Mesodermal cell (in vitro differentiated cells): Measurements from ENCODE around the gene SLC5A8.

Experiments used
- H3K27ac ChIP-seq: 2 replicates; pipeline ENCODE4 v1.7.0; 2013; ENCODE audit warnings: mild to moderate bottlenecking, low read depth, low read length, moderate library complexity; ENCODE audit not compliant: severe bottlenecking
- H3K36me3 ChIP-seq: 2 replicates; pipeline ENCODE4 v1.7.1; 2013; ENCODE audit warnings: mild to moderate bottlenecking, low read length, moderate library complexity; ENCODE audit not compliant: control insufficient read depth, insufficient read depth
- H3K4me1 ChIP-seq: one replicate; pipeline ENCODE4 v1.7.1; 2013; ENCODE audit warnings: mild to moderate bottlenecking, low read length; ENCODE audit not compliant: insufficient read depth, control insufficient read depth, poor library complexity, severe bottlenecking
- H3K4me3 ChIP-seq: 2 replicates; pipeline ENCODE4 v1.7.0; 2013; ENCODE audit warnings: low read length, control low read depth, mild to moderate bottlenecking; ENCODE audit not compliant: insufficient read depth, poor library complexity, severe bottlenecking; ENCODE audit errors: extremely low read depth
- H3K9me3 ChIP-seq: 2 replicates; pipeline ENCODE4 v1.7.1; 2013; ENCODE audit warnings: mild to moderate bottlenecking, low read length, moderate library complexity; ENCODE audit not compliant: control insufficient read depth
- WGBS, 2 experiments: methylation state at CpG; one replicate each; pipeline ENCODE4 v1.1.5; 2013; ENCODE audit warnings: missing lambda C conversion rate in 2 of 2; ENCODE audit not compliant: insufficient coverage in 2 of 2; 5-methylcytosine and 5-hydroxymethylcytosine counted together

The SLC5A8 gene

DNA sequence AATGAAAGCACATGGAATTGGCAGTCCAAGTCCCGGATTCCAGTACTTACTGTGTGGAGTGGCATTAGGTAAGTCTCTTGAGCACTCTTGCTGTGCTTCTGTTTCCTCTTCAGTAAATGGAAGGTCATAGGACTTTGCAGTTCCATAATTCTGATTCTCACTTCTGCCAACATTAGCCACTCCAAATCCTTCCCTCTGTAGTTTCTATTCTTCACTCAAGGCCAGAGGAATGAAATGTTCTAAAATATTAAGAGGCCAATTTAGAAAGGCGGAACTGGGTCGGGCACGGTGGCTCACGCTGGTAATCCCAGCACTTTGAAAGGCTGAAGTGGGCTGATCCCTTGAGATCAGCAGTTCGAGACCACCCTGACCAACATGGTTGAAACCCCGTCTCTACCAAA lies 19.8 kb upstream of the SLC5A8 start:
- Histone ChIP-seq H3K4me1 (peaks cover 7% of the 10 kb centered on the region), H3K36me3 (no peaks in the 10 kb centered on the region), H3K27ac (no peak overlapping the region), H3K4me3 (no peak overlapping the region), H3K9me3 (no peaks in the 10 kb centered on the region)
- WGBS, 2 experiments = 93 to 94% methylated on average over 6 to 7 of the region's 7 CpGs

DNA sequence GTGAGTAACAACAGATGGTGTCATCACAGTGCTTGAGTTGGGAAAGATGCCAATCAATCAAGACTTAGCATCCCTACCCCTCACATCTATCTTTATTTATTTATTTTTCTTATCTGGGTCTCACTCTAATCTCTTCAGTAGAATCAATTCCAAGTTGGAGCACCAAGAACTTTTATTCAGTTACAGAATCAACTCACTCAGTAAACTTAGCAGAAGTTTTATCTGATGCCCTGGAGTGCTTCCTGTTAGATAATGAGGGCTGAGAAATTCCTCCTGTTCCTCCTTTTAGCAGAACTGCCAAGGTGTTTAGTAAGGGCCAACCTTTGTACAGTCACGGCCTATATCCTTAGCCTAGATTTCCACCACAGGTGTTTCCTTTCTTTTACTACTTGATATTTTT lies 11.3 kb upstream of the SLC5A8 start:
- H3K4me1 ChIP-seq = no peaks in the 10 kb centered on the region
- H3K27ac ChIP-seq = no peak overlapping the region
- no peaks in the 10 kb centered on the region for H3K9me3 ChIP-seq
- H3K36me3 ChIP-seq = no peaks in the 10 kb centered on the region
- H3K4me3 ChIP-seq = no peak overlapping the region
- 60% methylated on average over 1 of the region's 1 CpG; no CpG with 5 or more reads in 1 of the 2 experiments for WGBS, 2 experiments

DNA sequence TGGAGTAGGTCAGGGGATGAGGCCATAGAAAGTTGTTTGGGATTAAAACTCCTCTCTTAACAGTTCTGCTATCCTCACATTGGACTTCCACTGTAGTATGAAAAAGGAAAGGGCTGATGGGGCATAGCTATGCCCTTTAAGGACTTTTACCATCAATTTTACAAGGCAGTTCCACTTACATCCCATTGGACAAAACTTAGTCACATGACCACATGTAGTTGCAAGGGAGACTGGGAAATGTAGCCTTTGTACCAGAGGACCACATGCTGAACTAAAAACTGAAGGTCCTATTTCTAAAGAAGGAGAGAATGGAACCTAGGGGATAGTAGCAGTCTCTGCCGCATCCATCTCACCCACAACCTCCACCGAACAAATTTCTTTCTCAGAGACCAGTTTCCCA lies 6.8 kb upstream of the SLC5A8 start:
- H3K36me3 ChIP-seq = no peaks in the 10 kb centered on the region
- no peaks in the 10 kb centered on the region for H3K9me3 ChIP-seq
- no peak overlapping the region for H3K4me3 ChIP-seq
- 80 to 93% methylated on average over 1 to 2 of the region's 2 CpGs for WGBS, 2 experiments
- no peak overlapping the region for H3K27ac ChIP-seq
- no peaks in the 10 kb centered on the region for H3K4me1 ChIP-seq

DNA sequence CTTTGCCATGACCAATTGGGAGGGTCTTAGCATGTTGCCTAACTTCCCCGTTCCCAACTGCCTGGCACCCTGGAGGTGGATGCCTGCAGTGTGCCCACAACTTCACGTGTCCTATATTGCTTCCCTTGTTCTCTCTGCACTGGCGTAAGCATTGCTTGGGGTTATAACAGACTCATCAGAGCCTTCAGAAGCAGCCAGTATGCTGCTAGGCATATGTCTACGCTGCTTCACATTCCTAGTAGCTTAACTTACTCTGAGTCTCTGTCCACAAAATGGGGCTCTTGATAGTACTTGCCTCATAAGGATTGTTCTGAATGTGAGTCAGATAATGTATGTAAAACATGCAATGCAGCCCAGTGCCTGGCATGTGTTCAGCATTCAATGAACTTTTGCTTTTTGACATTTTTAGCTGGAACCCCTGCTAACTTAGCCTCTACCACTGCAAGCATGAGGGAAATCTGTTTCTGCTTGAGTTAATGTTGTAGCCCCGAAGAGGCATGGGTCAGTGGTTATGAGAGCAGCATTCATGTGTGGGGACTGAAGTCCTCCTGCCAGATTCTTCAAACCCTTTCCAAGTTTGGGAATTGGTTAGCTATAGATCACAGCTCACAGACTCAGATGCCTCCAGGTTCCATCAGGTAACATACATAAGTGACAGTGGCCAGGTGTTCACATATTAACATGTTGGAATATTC lies 2.8 kb downstream of the SLC5A8 start:
- H3K4me3 ChIP-seq = no peak overlapping the region
- no peak overlapping the region for H3K27ac ChIP-seq
- WGBS, 2 experiments = 81 to 91% methylated on average over 4 of the region's 5 CpGs
- no peaks in the 10 kb centered on the region for H3K36me3 ChIP-seq
- H3K4me1 ChIP-seq = no peaks in the 10 kb centered on the region
- H3K9me3 ChIP-seq = no peaks in the 10 kb centered on the region

DNA sequence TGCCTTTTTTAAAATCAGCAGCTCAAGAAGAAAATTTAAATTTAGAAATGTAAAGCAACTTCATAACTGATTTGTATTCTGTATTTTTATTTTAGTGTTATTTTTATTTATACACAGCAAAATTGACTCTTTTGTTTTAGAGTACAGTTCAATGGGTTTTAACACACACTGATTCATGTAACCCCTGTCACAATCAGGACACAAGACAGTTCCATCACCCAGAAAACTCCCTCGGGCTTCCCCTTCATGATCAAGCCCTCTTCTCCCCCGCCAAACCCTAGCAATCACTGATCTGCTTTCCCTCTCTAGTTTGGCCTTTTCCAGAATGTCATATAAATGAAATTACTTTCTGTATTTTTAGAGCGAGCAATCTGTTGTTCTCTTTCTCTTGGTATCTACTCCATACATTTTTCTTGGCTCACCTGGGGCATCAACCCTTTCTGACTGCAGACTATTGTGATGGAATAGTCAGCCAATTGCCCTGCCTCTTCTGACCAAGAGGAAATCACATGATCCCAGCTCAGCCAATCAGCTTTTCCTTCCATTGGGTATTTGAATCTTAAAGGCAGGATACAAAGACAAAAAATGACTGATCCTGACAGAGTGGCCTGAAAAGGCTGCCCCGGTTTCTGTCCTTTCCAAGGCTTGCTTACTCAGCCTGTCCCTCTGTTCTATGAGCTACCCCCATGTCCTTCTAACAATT lies 5.3 kb downstream of the SLC5A8 start:
- WGBS, 2 experiments = 88 to 90% methylated on average over 2 to 4 of the region's 4 CpGs
- Histone ChIP-seq H3K27ac (no peak overlapping the region), H3K9me3 (no peaks in the 10 kb centered on the region)

DNA sequence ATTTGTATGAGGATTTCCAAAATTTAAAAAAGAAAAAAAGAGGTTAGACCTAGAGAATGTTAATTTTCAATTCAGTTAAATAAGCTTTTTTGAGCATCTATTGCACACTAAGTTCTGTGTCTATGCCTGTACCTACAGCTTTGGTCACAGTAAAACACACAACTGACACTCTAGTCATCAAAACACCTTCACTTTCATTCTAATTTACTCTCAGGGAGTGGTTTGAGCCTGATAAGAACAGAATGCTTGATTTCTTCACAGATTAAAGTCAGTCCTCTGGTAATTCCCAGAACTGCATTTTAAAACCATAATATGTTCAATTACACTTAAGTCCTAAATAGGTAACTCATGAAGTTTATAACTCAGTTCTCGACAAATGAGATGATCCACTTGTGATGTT lies 9.2 kb downstream of the SLC5A8 start:
- Histone ChIP-seq H3K36me3 (no peaks in the 10 kb centered on the region), H3K27ac (no peak overlapping the region), H3K9me3 (no peaks in the 10 kb centered on the region), H3K4me1 (no peaks in the 10 kb centered on the region), H3K4me3 (no peak overlapping the region)
- WGBS, 2 experiments = 80 to 89% methylated on average over 1 of the region's 1 CpG

More for the DNA sequence above, 5.3 kb downstream of the SLC5A8 start:
- Histone ChIP-seq H3K4me3 (no peak overlapping the region), H3K36me3 (no peaks in the 10 kb centered on the region), H3K4me1 (no peaks in the 10 kb centered on the region)

DNA sequence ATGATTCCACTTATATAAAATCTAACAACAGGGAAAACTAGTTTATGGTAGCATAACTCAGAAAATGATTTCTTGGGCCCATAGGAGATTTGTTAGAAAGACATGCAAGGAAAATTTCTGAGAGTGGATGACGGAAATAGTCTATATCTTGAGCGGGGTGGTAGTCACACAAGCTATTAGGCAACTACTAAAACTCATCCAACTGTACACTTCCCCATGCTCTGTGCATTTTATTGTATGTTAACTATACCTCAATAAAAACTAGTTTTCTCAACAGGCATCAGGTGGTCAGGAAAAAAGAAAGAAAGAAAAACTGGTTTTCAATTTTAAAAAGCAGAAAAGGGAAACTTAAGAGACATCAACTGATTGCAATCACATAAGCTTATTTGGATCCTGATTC lies 9.9 kb downstream of the SLC5A8 start:
- Histone ChIP-seq H3K9me3 (no peaks in the 10 kb centered on the region), H3K27ac (no peak overlapping the region), H3K36me3 (no peaks in the 10 kb centered on the region), H3K4me1 (no peaks in the 10 kb centered on the region), H3K4me3 (no peak overlapping the region)
- WGBS, 2 experiments = no CpG with 5 or more reads among the region's 2 CpGs

DNA sequence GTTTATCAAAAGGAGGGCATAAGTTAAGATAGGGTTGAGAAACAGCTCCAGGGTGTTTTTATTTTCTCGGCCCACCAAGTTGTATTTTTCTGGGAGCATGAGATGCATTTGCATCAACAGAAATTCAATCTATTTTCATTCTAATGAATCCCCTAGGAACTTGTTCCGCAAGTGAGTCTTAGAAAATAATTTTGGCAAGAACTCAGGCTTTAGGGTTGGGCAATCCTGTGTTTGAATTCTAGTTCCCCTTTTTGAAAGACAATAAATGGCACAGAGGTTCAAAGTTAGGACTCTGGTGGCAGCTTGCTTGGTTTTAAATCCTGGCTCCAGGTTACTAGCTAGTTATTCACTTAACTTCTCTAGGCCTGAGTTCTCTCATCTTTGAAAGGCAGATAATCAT lies 23.7 kb downstream of the SLC5A8 start:
- Histone ChIP-seq H3K27ac (no peak overlapping the region), H3K4me3 (no peak overlapping the region), H3K4me1 (no peaks in the 10 kb centered on the region), H3K9me3 (no peaks in the 10 kb centered on the region), H3K36me3 (no peaks in the 10 kb centered on the region)
- WGBS, 2 experiments = no CpG with 5 or more reads among the region's 2 CpGs

DNA sequence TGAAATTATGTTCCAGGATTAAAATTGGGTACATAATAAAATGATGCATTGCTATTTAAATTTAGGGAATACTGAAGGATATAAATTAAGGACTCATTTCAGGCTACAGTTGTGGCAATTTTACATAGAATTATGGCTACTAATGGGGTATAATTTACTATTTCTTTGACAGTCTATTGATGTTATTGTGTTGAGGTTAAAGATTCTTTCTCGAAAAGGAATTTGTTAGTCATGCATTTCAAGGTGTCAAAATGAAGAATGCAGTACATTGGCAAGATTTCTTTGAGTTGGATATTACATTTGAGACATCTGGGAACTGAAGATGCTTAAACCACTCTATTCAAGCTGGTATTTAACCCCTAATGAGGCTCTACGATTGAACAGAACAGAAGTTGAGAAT lies 28.3 kb downstream of the SLC5A8 start:
- Histone ChIP-seq H3K9me3 (no peaks in the 10 kb centered on the region), H3K27ac (no peak overlapping the region), H3K4me1 (no peaks in the 10 kb centered on the region), H3K4me3 (no peak overlapping the region), H3K36me3 (no peaks in the 10 kb centered on the region)
- WGBS, 2 experiments = 93 to 100% methylated on average over 2 of the region's 2 CpGs

DNA sequence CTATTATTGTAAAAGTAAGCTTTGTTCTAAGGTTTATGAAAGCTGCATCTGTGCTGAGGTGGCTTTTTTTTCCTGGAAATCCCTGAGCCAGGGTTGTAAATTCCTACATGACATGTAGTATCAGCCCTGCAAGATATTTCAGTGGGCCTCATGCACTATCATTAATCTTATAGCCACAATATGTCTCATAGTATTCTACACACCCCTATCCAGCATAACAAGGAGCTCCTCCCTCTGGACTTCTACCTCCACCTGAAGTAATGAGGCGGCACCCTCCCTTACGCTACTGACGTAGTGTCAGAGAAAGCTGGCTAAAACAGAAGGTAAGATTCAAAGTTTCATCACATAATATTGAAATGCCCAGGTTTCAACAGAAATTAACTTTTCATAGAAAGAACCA lies 35.5 kb downstream of the SLC5A8 start:
- H3K27ac ChIP-seq = no peak overlapping the region
- H3K9me3 ChIP-seq = no peaks in the 10 kb centered on the region
- H3K4me3 ChIP-seq = no peak overlapping the region
- no peaks in the 10 kb centered on the region for H3K4me1 ChIP-seq
- H3K36me3 ChIP-seq = no peaks in the 10 kb centered on the region
- 90% methylated on average over 2 of the region's 3 CpGs; no CpG with 5 or more reads in 1 of the 2 experiments for WGBS, 2 experiments

DNA sequence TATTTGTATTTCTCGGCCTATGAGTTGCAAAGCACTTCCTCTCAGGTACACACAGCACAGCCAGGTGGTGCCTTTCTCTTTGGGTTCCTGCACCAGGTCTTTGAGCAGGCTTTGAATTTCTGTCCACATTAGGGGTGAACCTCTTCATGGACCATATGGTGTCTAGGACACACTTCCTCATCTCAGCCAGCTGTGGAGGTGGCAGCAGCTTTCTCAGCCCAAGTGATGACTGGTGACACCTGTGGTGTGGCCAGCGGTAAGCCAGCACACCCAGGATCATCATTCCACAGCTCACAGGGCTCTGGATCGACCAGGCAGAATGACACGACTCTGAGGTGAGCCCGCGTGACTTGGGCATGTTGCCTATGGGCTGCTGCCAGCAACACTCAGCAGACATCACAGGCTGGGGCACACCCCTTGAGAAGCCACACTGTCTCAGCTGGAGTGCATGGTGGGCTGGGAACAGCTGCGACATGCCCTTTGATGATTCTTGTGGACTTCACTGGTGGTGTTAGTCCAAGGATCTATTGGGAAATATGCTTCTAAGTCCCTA lies 36.8 kb downstream of the SLC5A8 start:
- H3K36me3 ChIP-seq = no peaks in the 10 kb centered on the region
- H3K27ac ChIP-seq = no peak overlapping the region
- whole genome bisulfite sequencing, 2 experiments = 90 to 96% methylated on average over 6 of the region's 7 CpGs
- H3K4me3 ChIP-seq = no peak overlapping the region
- no peaks in the 10 kb centered on the region for H3K9me3 ChIP-seq
- H3K4me1 ChIP-seq = no peaks in the 10 kb centered on the region
